GM18868 (cell line): Measurements from ENCODE around the gene SPATC1L.
"Not testable (repeated sequence)": the region's sequence is repeated elsewhere in the genome, so short reads cannot be mapped to it uniquely, and the experiment has no call there.

Experiments
- ATAC-seq: cut with Tn5 transposase; IDR thresholded peaks from one replicate; pipeline ENCODE4 v1.9.1; 2021; ENCODE audit warnings: mild to moderate bottlenecking, moderate library complexity; ENCODE audit not compliant: unreplicated experiment

SPATC1L gene

DNA sequence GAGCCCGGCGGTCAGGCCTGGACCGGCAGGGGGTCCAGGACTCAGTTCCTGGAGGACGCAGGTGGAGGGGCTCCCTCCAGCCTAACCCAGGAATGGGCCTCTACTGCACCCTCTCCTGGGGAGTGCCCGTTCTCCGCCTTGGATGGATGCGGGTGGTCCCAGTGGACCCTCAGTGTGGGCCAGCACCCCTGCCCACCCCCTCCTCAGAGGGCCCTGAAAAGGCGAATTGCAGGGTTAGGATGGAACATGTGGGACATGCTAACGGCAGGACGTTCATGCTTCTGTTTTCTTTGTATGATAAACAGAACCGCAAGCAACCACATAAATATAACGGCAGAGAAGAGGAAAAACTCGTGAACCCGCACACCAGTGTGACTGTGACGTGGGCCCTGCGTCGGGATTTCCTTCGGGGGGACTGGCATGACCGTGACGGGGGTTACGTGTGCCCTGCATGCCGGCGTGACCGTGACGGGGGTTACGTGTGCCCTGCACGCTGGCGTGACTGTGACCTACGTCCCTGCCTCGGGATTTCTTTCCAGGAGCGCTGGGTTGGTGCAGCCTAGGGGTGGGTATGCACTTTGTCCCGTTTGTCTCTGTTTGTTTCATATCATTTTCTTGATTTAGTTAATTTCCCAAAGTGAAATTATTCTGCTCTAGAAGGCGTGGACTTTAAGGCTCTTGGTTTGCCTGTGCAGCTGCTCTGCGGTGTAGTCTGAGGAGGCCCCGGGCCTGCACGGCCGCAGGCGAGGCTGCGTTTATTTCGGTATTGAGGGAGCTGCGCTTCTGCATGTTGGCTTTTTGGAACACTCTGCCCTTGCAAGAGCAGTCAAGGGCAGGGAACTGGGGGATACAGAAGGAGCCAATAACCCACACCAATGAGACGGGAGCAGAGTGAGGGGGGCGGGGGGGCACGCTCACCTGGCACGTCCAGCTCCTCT lies 32.0 kb downstream of the SPATC1L start:
- ATAC-seq = no peak

DNA sequence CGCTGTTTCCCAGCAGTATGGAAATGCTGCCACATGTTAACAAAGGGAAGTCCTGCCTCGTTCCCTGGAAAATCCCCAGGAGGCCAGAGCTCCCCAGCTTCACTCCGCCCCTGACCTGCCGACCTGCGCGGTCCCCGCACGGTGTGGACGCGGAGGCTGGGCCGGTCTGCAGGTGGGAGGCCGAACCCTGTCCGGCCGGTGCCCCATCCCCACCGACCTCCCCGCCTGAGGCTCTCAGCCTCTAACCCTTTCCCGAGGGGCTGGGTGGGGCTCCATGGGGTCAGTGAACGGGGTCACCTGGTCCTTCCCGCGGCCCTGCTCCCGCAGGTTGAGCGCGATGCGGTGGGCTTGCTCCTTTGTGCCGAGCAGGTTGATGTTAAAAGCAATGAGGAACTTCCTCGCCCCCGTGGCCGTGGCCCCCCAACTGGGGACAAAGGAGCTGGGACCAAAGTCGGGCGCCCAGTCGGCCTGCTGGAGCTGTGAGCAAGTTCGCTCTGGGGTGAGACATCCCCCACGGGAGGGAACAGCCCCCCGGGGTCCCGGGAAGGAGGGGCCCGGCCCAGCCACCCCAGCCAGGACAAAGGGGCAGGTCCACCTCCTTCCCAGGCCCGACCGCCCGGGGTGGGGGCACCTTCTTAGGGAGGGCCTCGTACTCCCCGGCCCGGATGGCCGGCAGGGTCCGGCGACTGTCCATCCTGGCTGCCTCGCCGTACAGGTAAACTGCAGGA lies 32.8 kb downstream of the SPATC1L start:
- ATAC-seq = no peak

DNA sequence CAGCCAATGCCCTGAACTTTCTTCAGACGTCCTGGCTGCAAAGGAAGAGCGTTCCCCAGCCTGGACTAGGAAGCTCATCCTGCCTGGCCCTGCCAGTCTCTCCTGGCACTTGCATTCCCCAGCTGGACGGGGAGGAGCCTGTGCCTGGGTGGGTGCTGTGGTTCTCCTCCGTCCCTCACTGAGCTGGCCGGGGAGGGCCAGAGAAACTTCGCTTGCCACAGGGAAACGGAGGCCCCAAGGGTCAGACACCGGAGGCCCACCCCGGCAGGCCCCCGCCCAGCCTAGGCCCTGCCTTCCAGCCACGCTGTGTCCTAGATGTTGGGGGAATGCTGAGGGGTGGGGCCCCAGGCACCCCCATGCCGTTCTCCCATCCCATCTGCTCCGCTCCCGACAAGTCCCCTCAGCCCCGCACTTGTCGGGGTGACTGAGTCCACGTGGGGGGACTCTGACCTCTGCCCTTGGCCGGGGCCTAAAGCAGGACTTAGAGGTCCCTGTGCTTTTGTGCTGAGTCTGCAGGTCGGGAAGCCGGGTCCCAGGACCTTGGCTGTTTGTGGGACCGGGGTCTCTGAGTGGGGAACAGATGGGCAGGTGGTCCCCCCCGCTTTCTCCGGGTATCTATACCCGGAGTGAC lies 33.7 kb downstream of the SPATC1L start:
- ATAC-seq = no peak

DNA sequence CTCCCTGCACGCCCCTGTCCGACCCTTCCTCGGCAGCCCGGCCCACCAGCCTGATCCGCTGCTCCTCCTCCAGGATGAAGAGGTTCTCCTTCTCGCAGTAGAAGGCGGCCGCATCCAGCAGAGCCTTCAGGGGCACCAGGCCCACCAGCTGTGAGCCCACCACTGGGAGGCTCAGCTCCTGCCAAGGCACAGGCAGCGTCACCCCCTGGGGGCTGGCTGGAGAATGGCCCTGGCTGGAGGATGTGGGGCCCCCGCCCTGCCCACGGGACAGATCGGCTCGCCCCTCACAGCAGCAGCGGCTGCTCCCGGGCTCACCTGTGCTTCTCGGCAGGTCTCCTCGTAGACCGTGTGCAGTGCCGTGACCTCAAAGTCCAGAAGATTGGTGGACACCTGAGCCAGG lies 34.2 kb downstream of the SPATC1L start:
- ATAC-seq = no peak

DNA sequence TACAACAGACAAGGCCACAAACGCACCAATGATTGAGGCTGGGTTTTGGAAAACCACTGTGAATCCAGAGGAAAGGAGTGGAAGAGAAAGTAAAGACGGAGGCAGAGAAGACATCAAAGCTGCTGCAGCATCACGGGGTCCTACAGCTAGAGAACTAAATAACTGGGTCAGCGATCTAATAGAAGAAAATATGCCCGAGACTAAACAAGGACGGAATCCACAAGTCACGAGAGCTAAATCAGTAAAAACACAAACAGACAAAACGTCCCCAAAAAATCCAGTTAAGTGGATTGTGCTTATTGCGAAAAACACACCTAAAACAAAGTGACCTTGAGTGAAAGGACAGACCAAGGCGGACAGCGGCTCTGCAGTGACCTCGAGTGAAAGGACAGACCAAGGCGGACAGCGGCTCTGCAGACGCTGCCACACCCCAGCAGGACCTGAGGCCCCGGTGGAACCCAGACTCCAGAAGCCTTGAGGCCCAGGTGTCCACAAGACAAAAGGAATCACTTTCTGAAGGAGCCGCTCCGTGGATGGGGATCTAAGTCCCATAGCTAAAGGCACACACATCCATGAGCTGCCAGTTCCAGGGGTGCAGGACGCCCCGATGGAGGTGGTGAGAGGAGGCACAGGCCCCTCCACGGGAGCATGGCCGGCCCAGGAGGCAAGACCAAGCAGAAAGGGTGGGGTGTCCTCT lies 34.9 kb downstream of the SPATC1L start:
- ATAC-seq = no peak

DNA sequence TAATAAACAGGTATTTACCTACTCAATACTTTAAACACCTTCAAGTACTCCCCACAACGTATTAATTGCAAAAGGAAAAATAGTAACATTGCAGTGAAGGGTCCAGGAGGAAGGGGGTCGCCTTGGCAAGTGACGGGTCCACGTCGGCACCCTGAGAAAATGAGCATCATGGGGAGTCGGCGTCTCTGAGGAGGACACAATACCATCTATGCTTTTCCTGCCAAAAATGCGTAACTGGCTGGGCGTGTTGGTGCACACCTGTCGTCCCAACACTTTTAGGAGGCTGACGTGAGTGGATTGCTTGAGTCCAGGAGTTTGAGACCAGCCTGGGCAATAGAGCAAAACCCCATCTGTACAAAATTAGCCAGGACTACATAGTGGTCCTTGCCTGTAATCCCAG lies 36.2 kb downstream of the SPATC1L start:
- ATAC-seq = no peak

DNA sequence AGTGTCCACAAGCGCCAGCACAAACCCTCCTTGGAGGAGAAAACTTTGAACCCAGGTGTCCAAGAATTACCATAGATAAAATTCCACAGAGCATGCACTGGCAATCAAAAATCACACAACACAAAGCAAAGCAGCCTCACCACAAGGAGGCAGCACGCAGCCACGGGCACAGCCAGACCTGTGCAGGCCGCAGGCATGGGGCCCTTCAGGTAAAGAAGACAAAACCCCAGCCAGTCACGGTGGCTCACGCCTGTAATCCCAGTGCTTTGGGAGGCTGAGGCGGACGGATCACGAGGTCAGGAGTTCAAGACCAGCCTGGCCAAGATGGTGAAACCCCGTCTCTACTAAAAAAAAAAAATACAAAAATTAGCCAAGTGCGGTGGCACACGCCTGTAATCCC lies 36.8 kb downstream of the SPATC1L start:
- ATAC-seq = not testable (repeated sequence)

DNA sequence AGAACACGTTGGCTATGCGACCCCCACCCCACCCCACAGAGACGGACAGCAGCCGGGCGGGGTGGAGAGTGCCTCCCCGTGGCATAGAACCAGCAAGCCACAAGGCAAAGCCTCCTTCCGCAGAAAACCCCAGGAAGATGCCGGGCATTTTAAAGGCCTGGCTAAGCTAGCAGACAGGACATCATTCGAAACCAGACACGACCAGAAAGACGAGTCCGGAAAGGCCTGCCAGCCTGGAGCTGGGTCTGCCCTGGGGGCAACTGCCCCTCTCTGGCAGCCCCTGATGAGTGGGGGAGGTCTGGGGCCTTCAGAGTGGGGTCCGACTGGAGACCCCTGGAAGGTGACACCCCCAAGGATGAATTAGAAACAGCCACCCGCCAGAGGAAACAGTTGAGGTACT lies 37.4 kb downstream of the SPATC1L start:
- ATAC-seq = no peak

DNA sequence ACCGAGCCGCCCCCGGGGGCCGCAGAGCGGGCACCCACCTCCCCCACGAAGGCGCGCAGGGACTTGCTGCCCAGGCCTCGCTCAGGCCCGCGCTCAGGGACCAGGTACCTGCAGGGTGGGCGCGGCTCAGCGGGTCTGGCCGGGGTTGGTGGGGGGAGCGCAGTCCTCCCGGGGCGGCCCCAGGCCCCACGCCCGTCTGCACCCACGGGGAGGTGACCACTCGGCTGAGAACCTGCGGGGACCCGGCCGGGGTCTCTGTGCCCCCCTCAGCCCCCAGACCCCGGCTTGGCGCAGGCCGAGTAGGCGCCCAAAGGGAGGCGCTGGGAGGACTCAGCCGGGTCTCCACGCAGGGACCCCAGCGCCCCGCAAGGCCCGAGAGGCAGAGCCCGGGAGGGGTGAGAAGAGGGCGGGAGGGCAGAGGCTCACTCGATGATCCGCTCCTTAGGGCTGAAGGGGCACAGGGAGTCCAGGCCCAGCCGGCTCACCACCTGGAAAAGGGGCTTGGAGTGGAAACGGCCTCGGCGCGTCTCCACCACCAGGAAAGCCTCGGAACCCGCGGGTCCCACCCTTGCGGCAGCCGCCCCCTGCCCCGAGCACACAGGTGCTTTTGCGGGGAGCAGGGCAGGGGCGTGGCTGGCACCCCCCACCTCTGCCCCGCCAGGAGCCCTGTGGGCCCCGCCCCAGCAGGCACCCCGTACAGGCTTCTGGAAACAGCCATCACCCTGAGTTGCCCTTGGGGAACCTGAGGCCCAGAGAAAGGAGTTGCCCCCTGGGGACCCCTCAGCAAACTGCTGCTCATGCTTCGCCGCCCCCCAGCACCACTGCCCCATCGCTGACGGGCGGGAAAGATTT lies 38.2 kb downstream of the SPATC1L start:
- no peak for ATAC-seq

DNA sequence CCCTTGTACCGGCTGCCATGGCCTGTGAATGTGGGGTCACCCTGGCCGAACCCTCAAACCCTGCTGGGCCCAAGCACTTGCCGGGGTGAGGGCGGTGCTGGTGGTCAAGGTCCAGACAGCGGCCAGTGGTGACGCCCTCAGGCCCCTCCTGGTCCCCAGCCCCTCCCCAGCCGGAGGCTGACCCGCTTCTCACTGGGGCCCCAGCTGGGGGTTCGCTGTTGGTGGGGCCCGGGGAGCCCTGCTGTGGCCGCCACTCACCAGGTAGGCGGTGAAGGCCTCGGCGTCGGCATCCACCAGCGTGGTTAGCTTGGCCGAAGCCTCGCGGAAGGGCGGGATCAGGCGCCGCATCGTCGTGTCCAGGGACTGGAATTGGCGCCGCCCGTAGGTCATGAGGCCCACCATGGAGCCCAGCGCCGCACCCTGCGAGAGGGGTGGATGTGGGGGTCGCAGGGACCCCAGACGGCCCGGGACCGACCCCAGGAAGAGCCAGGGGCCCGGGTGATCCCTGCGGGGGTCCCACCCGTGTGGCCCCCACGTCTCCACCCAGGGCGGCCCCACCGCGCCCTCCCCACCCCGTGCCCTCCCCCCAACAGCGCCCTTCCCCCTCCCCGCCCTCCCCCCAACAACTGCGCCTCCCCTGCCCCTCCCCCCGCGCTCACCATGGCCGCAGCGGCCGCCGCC lies 39.0 kb downstream of the SPATC1L start:
- ATAC-seq = no peak

DNA sequence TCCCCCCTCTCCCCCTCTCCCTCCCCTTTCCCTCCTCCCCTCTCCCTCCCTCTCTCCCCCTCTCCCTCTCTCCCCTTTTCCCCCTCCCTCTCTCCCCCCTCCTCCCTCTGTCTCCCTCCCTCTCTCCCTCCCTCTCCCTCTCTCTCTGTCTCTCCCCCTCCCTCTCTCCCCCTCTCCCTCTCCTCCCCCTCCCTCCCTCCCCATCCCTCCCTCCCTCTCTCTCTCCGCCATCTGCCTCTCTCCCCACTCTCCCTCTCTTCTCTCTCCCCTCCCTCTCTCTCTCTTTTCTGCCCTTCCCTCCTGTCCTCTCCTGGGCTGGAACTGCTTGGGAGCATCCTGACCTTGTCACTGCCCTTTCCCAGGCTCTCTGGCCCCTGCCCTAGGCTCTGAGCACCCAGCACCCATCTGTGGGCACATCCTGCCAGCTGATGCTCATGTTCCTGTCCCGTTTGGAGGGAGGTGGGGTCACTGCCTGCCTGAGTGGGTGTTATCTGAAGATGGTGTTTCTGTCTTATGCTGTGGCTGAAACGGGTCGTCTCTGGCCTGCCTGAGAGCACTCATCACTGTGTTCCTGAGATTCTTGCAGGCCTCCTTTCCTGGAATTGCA lies 39.7 kb downstream of the SPATC1L start:
- no peak for ATAC-seq

DNA sequence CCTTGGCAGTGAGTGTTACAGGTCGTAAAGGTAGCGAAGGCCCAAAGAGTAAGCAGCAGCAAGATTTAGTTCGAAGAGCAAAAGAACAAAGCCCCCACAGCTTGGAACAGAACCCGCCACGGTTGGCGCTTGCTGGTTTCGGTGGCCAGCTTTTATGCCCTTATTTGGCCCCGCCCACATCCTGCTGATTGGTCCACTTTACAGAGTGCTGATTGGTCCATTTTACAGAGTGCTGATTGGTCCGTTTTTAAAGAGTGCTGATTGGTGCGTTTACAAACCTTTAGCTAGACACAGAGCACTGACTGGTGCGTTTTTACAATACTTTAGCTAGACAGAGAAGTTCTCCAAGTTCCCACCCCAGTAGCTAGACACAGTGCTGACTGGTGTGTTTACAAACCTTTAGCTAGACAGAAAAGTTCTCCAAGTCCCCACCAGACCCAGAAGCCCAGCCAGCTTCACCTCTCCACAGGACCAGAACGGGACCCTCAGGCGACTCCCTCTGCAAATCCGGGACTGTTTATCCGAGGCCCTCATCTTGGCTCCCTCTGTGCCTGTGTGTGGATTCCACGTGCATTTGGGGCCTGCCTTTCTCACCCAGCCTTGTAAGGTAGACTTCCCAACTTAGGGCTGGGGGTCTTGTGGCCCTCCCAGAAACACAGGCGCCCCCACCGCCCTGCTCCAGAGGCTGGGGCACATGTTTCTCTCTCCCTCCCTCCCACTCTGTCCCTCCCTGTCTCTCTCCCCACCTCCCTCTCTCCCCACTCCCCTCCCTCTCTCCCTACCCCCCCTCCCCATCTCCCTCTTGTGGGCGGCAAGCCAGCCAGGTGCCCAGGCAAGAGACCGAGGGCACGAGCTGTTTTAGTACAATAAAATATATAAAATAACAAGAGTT lies 41.4 kb downstream of the SPATC1L start:
- no peak for ATAC-seq

DNA sequence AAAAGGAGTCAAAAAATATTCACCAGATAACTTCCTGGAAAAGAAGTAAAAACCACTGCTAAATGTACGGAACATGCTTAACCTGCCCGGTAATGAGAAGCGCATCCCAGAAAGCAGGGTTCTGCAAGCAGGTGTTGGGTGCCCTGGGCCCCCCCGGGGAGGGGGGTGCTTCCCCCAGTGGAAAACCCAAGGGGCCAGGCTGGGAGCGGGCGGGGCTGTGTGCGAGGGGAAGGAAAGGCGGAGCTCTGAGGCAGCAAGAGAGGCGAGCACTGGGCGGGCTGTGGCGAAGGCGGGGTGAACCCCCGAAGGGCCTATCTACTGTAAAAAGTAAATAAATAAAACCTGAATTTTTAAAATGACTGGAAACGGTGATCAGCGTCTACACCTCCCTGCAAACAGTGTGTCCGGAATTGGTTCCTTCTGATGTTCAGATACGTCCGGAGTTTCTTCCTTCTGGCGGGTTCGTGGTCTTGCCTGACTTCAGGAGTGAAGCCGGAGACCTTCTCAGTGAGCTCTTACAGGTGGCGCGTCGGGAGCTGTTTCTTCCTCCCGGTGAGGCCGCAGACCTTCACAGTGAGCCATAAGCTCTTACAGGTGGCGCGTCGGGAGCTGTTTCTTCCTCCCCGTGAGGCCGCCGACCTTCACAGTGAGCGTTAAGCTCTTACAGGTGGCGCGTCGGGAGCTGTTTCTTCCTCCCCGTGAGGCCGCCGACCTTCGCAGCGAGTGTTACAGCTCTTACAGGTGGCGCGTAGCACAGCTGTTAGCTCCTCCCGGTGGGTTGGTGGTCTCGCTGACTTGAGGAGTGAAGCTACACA lies 42.3 kb downstream of the SPATC1L start:
- ATAC-seq = no peak

DNA sequence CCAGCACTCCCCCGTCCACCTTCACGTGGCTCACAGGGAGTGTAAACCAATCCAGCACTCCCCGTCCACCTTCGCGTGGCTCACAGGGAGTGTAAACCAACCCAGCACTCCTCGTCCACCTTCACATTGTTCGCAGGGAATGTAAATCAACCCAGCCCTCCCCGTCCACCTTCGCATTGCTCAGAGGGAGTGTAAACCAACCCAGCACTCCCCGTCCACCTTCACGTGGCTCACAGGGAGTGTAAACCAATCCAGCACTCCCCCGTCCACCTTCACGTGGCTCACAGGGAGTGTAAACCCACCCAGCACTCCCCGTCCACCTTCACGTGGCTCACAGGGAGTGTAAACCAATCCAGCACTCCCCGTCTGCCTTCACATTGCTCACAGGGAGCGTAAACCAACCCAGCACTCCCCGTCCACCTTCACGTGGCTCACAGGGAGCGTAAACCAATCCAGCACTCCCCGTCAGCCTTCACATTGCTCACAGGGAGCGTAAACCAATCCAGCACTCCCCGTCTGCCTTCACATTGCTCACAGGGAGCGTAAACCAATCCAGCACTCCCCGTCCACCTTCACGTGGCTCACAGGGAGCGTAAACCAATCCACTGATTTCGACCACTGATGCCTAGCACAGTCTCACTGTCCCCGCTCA lies 43.8 kb downstream of the SPATC1L start:
- not testable (repeated sequence) for ATAC-seq

DNA sequence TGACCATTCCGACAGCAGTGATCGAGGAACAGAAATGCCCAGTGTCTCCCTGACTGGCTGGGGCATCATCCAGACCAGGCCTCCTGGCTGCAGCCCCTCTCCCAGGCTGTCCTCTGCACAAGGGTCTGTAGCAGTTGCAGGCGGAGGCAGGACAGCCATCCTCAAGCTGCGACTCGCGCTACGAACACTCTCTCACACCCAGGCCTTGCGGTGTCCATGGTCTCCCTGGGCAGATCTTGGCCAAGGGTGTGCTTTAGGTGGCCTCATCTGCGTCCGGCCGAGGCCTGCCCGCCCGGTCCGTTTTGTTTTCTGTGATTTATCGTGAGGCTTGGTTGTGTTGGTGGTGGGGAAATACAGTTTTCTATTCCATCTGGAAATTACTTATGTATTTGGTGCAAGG lies 44.6 kb downstream of the SPATC1L start:
- no peak for ATAC-seq

DNA sequence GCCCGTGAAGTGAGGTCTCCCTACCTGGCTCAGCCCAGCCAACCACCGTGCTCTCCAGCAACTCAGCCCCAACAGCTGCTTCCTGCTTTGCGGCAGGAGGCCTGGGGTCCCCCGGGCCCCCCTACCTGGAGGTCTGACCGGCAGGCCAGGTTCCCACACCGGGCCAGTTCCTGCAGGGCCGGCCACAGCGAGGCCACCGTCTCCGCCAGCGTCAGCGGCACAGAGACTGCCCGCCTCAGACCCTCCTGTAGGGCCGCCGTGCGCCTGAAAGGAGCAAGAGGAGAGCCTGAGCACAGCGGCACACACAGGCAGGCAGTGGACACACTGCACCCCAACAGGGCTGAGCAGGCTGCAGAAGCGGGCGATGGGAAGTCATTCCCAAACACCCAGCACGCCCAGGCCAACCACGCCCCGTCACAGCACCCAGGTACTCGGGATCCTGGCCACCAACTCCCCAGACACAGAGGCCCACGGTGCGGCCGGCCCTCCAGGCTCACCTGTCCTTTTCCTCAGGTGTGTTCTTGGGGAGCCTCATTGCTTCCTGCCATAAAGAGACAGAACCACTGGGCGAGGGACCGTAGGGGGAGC lies 45.8 kb downstream of the SPATC1L start:
- ATAC-seq = no peak
